ENCODE measurements around the gene CELF2. TPM values are rescaled to one million over a fixed set of nuclear protein-coding genes. Genes with fewer than 3 reads are reported as not detected.
"Not testable (repeated sequence)": the region's sequence is repeated elsewhere in the genome, so short reads cannot be mapped to it uniquely, and the experiment has no call there.

CELF2 gene
- 10 to 100 TPM; 11.4 to 11.9 (median 11.8) TPM for polyA plus RNA-seq (ENCODE audit: insufficient read length in 3 of 3)
- long read RNA-seq, donor 1: 0 reads
- long read RNA-seq, donor 2: 0 reads
- long read RNA-seq, donor 3, partial matches to known transcripts: 0 of 1 reads
- long read RNA-seq, donor 3, other reads (novel, unspliced or antisense): 0 of 1 reads
- long read RNA-seq, donor 4: 0 reads
- long read RNA-seq, donor 5: 0 reads
- long read RNA-seq, donor 6: 0 reads
- long read RNA-seq, donor 7: 0 reads
- long read RNA-seq, donor 8: 0 reads
- long read RNA-seq, donor 9: 0 reads
- long read RNA-seq, donor 10: 0 reads
- long read RNA-seq, donor 11: 0 reads
- long read RNA-seq, donor 12: 0 reads
- long read RNA-seq, donor 13: 0 reads
- long read RNA-seq, donor 14: 0 reads
- long read RNA-seq, donor 15: 0 reads
- long read RNA-seq, donor 16: 0 reads

GRCh38 chr10:11017570-11018431, at the start of gene CELF2:
CELF2 (plus strand) TSS chr10:11017872; CDS start chr10:11018090, 218 bp downstream.
- peak in 8 of 11 donors; percentile 21 to 53 (median 42) for DNase-seq (ENCODE audit: extremely low read depth in 1 of 11, low read depth in 9 of 11, low spot score in 4 of 11)

- DNase-seq (ENCODE audit: extremely low read depth in 1 of 11, low read depth in 9 of 11, low spot score in 4 of 11): no peak
Observed at GRCh38 chr10:10968257-10968588, 49.4 kb upstream of the CELF2 start.

DNA sequence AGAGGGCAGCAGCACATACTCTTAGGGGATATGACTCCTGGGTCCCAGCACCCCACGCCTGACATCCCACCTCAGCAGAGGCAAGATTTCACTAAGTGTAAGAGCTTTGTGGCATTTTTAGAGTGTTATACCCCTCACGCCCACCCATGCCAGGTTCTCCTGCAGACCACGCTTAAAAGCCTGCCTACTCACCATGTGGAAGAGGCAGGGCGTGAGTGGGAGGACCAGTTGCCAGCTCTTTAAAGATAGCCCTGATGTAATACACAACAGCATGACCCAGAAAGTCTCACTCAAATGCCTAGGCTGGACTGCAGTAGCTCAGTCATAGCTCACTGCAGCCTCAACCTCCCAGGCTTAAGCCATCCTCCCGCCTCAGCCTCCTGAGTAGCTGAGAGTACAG, 44.4 kb upstream of the CELF2 start:
- no peak for DNase-seq (ENCODE audit: extremely low read depth in 1 of 11, low read depth in 9 of 11, low spot score in 4 of 11)

- DNase-seq (ENCODE audit: extremely low read depth in 1 of 11, low read depth in 9 of 11, low spot score in 4 of 11): no peak
Observed at GRCh38 chr10:10975647-10976046, 42.0 kb upstream of the CELF2 start.

DNA sequence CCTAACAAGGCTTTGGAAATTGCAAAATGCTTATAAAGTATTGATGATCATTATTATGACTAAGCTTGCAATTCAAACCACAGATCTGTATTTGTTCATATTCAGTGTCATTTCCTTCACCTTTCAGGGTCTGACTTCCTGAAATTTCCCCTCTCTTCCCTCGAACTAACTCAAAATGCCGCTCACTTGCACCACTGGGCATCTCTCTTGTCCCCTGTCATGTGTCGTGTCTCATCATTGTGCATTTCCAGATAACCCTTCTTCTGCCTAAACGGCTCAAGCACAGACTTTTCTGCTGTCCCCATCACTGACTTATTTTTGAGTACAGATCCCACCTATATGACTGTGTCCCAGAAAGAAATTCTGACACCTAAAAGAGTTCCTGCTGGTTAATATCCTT, 41.0 kb upstream of the CELF2 start:
- DNase-seq (ENCODE audit: extremely low read depth in 1 of 11, low read depth in 9 of 11, low spot score in 4 of 11): no peak

DNA sequence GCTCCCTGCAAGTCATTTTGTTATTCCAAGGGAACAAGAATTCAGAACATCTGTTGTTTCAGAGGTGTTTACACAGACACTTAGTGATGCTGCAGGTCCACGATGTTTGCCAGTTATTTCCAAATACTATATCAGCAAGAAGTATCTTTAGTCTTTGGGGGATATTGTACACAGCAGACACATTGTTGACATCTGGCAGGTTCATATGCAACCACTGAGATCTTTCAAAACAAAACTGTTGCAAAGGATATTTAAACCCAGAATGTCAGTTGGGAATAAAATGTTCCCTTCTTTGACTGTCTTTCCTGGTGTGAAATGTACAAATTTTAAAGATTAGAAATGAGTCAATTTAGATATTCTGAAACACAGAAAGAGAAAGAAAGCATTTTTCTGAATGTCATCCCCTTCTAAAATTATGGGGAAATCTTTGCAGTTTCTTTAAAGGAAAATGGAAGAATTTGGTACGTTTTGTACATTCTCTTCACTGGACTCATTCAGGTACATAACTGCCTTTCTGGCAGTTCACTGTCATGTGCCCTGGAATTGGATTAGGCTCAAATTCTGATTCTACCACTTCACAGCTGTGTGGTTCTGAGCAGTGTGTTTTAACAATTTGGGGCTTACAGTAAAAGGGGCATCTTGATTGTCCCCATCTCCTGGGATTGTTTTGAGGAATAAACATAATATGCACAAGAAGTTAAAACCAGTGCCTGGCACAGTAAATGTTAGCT, 40.3 kb upstream of the CELF2 start:
- no peak for DNase-seq (ENCODE audit: extremely low read depth in 1 of 11, low read depth in 9 of 11, low spot score in 4 of 11)

GRCh38 chr10:10977978-10978377, 39.7 kb upstream of the CELF2 start:
- DNase-seq (ENCODE audit: extremely low read depth in 1 of 11, low read depth in 9 of 11, low spot score in 4 of 11): no peak

DNA sequence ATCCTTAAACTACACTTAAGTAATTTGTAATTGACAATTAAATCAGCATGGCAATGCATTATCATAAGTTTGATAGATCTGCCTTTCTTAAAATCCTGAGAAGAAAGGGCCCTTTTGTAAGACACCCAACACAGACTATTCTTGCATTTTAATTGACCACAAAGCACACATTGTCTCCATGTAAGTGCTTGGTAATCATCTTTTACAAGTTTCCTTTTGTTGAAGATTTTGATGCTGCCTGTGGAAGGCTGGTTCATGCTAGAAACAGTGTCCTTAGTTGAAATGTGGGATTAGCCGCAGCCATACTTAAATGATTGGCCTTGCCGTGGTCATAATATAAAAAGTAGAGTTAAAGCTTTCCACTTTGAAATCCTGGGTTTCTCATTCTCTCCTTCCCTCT, 32.3 kb upstream of the CELF2 start:
- no peak for DNase-seq (ENCODE audit: extremely low read depth in 1 of 11, low read depth in 9 of 11, low spot score in 4 of 11)

DNA sequence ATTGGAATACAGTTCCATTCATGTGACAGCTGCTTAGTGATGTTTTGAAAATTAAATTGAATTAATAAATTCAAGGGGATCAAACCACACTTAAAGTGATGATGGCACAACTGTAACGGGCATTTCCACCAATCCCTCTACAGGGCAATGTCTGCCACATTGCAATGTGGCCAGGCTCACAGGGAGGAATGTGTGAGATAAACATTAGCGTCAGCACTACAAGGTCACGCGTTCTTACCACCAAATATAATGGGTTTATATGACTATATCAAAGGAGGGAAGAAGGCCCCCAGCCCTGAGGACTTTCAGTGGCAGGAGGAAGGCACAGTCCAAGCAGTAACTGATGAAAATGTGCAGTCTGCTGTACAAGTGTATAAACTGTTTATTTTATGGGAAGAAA, 31.1 kb upstream of the CELF2 start:
- no peak for DNase-seq (ENCODE audit: extremely low read depth in 1 of 11, low read depth in 9 of 11, low spot score in 4 of 11)

GRCh38 chr10:10987111-10987510, 30.6 kb upstream of the CELF2 start:
- no peak for DNase-seq (ENCODE audit: extremely low read depth in 1 of 11, low read depth in 9 of 11, low spot score in 4 of 11)

- DNase-seq (ENCODE audit: extremely low read depth in 1 of 11, low read depth in 9 of 11, low spot score in 4 of 11): no peak
Observed at GRCh38 chr10:10989669-10990068, 28.0 kb upstream of the CELF2 start.

- DNase-seq (ENCODE audit: extremely low read depth in 1 of 11, low read depth in 9 of 11, low spot score in 4 of 11): no peak
Observed at GRCh38 chr10:10991144-10991543, 26.5 kb upstream of the CELF2 start.

DNA sequence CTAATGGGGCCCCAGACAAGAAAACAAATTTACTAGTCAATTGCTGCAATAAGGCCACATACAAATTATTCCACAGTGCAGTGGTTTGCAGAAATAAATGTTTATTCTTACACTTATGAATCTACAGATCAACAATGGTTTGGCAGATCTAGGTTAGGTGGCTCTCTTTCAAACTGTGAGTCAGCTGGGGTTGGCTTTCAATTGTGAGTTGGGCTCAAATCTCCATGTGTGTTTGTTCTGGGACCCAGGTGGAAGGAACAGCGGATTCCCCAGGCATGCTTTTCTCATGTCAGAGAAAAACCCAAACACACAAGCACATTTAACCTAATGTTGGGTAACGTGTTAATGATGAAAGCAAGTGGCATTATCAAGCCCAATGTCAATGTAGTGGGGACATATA, 25.6 kb upstream of the CELF2 start:
- DNase-seq (ENCODE audit: extremely low read depth in 1 of 11, low read depth in 9 of 11, low spot score in 4 of 11): no peak

DNA sequence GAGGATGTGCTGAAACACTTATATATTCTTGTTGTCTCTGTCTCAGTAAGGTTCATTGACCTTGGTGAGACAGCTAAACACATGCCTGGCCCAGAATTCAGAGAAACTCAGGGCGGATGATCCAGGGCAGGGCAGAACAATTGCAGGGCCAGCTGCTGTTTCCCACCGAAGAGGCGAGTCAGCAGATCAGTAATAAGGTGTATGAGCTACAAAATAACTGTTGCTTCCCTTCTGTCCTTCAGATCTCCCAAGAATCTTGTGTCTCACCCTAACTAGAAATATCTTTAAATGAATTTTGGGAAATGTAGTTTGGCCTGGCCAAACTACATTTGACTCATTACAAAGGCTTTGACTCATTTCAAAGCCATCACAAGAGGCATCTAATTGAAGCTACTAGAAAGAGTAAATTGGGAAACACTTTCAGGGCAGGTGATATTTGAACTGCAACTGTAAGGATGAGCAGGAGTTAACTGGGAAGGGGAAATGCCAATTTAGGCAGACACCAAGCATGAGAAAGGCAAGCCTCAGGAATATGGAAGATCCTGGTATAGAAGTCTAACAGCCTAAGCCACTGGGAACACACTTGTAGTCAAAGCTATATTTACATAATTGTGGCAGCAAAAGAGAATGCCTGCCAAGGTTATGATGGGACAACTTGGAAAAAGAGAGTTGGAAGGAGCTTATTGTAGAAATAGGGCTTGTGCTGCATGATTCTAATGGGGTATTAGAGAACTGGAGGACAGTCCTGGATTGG, 24.5 kb upstream of the CELF2 start:
- no peak for DNase-seq (ENCODE audit: extremely low read depth in 1 of 11, low read depth in 9 of 11, low spot score in 4 of 11)

- DNase-seq (ENCODE audit: extremely low read depth in 1 of 11, low read depth in 9 of 11, low spot score in 4 of 11): no peak
Observed at GRCh38 chr10:10993785-10994184, 23.9 kb upstream of the CELF2 start.

- no peak for DNase-seq (ENCODE audit: extremely low read depth in 1 of 11, low read depth in 9 of 11, low spot score in 4 of 11)
Observed at GRCh38 chr10:10994360-10994759, 23.3 kb upstream of the CELF2 start.

GRCh38 chr10:10995120-10995519, 22.6 kb upstream of the CELF2 start:
- no peak for DNase-seq (ENCODE audit: extremely low read depth in 1 of 11, low read depth in 9 of 11, low spot score in 4 of 11)

GRCh38 chr10:10996966-10997620, 20.6 kb upstream of the CELF2 start:
- DNase-seq (ENCODE audit: extremely low read depth in 1 of 11, low read depth in 9 of 11, low spot score in 4 of 11): no peak

- not testable (repeated sequence) for DNase-seq (ENCODE audit: extremely low read depth in 1 of 11, low read depth in 9 of 11, low spot score in 4 of 11)
Observed at GRCh38 chr10:10999501-10999900, 18.2 kb upstream of the CELF2 start.
